Fibroblast of skin of right quadriceps (primary cell): ENCODE measurements around the gene NEUROG1.

Experiments
- DNase-seq: peaks from one replicate; pipeline ENCODE4 v3.0.0-alpha.2; 2013

Gene NEUROG1

GRCh38 chr5:135535820-135536801 lies at the start of gene NEUROG1:
Gene NEUROG1 (minus strand): TSS chr5:135535964. CDS start chr5:135535690, 274 bp downstream.
- no peak for DNase-seq

- no peak for DNase-seq
Observed at GRCh38 chr5:135584918-135585317, 49.2 kb upstream of the NEUROG1 start.

- DNase-seq: no peak
Observed at GRCh38 chr5:135584276-135584675, 48.5 kb upstream of the NEUROG1 start.

- no peak for DNase-seq
Observed at GRCh38 chr5:135582099-135582781, 46.5 kb upstream of the NEUROG1 start.

GRCh38 chr5:135578685-135579341 lies 43.0 kb upstream of the NEUROG1 start, which contains the start of gene CXCL14:
Gene CXCL14 (minus strand): TSS chr5:135578991. CDS start chr5:135578778, 213 bp downstream.
- DNase-seq: peak; percentile 83

GRCh38 chr5:135578305-135578684 lies 42.5 kb upstream of the NEUROG1 start:
- no peak for DNase-seq

- no peak for DNase-seq
Observed at GRCh38 chr5:135577421-135577820, 41.7 kb upstream of the NEUROG1 start.

- peak; percentile 51 for DNase-seq
Observed at GRCh38 chr5:135576075-135576599, 40.4 kb upstream of the NEUROG1 start.

- DNase-seq: no peak
Observed at GRCh38 chr5:135574493-135574892, 38.7 kb upstream of the NEUROG1 start.

- no peak for DNase-seq
Observed at GRCh38 chr5:135571902-135572301, 36.1 kb upstream of the NEUROG1 start.

GRCh38 chr5:135571066-135571609 lies 35.4 kb upstream of the NEUROG1 start:
- DNase-seq: no peak

- no peak for DNase-seq
Observed at GRCh38 chr5:135570453-135570764, 34.6 kb upstream of the NEUROG1 start.

GRCh38 chr5:135569755-135570452 lies 34.1 kb upstream of the NEUROG1 start:
- peak; percentile 27 for DNase-seq

- DNase-seq: no peak
Observed at GRCh38 chr5:135568923-135569360, 33.2 kb upstream of the NEUROG1 start.

- DNase-seq: no peak
Observed at GRCh38 chr5:135568246-135568645, 32.5 kb upstream of the NEUROG1 start.

GRCh38 chr5:135567661-135568060 lies 31.9 kb upstream of the NEUROG1 start:
- DNase-seq: no peak

GRCh38 chr5:135566422-135567400 lies 30.9 kb upstream of the NEUROG1 start:
- DNase-seq: no peak

- peak; percentile 45 for DNase-seq
Observed at GRCh38 chr5:135565725-135566421, 30.1 kb upstream of the NEUROG1 start.

GRCh38 chr5:135565266-135565665 lies 29.5 kb upstream of the NEUROG1 start:
- DNase-seq: peak; percentile 51

GRCh38 chr5:135564331-135564730 lies 28.6 kb upstream of the NEUROG1 start:
- no peak for DNase-seq
